GM18951 (cell line): ENCODE results near the gene C1RL.

Experiments used
- POLR2A ChIP-seq: IDR thresholded peaks from 4 replicates; pipeline ENCODE4 v1.6.1; 2011; ENCODE audit warnings: mild to moderate bottlenecking; ENCODE audit not compliant: insufficient read length, insufficient read depth; ENCODE audit errors: extremely low read depth
- in situ Hi-C: fragments of 300-500 bp; cut with MboI; formaldehyde crosslinking; loops from one replicate; pipeline ENCODE4 v1.12.0; 2022; ENCODE audit warnings: low sequenced_read_pairs, mixed read lengths, inconsistent platforms; ENCODE audit not compliant: unreplicated experiment

Gene C1RL

DNA sequence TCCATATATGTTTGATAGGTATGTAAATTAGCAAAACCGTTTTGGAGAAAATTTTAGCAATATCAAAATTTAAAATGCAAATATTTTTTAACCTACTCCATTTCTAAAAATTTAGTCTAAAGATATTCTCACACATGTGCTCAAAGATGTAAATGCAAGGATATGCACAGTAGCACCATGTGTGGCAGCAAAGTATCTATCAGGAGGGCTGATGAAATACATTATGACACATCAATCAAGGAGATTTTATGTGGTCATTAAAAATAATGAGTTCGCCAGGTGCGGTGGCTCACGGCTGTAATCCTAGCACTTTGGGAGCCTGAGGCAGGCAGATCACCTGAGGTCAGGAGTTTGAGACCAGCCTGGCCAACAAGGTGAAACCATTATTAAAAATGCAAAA is 8.8 kb downstream of the C1RL start:
- in situ Hi-C loops, result loop anchor here (10.0 kb wide), 1 partner anchor 155 kb away; the partner anchor contains the start of genes C12orf57 and RNU7-1
- TF ChIP-seq POLR2A, result no peak

GRCh38 chr12:7099290-7099996 is 9.6 kb downstream of the C1RL start:
- TF ChIP-seq POLR2A, result no peak
- in situ Hi-C loops, result no loop called here

GRCh38 chr12:7096979-7097378 is 12.0 kb downstream of the C1RL start:
- in situ Hi-C loops, result no loop called here
- no peak for TF ChIP-seq POLR2A

DNA sequence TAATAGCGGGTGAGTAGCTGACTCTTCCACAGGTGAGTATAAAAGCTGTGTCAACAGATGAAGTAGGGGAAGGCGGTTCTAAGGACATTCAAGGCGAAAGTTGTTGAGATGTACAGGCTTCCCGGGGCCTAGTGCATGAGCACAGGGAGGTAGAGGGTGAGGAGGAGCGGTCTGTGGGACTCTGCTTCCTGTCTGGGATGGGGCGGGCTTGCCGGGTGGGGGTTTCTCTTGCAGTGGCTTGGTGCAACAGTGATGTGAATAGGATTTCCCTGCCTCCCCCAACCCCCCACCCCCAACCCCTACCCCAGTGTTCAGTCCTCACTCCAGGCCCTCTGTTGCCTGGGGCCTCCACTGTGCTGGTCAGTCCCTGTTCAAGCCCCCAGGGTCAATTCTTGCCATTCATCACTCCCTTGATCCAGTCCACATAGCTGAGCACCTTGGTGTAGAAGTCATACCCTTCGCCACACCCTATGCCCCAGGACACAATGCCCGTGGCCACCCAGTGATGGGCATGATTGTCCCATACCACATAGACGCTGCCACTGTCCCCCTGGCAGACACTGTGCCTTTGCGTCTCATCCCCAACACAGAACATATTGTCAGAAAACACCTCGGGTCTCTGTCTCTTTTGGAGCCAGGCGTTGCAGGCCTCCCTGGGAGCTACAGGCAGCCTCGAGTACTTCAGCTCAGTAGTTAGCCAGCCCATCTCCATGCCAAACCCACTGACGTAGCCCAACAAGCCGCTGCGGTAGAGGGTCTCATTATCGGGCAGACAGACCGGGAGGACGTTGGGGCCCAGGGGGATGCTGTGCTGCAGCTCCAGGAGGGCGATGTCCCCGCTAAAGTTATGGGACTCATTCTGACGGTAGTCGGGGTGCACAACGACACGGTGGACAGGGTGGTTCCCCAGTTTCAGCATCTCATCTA is 12.7 kb downstream of the C1RL start:
- in situ Hi-C loops, result no loop called here
- TF ChIP-seq POLR2A, result no peak

GRCh38 chr12:7093892-7094291 is 15.1 kb downstream of the C1RL start:
- TF ChIP-seq POLR2A, result no peak
- in situ Hi-C loops, result no loop called here

GRCh38 chr12:7093486-7093885 is 15.5 kb downstream of the C1RL start:
- in situ Hi-C loops, result no loop called here
- no peak for TF ChIP-seq POLR2A

DNA sequence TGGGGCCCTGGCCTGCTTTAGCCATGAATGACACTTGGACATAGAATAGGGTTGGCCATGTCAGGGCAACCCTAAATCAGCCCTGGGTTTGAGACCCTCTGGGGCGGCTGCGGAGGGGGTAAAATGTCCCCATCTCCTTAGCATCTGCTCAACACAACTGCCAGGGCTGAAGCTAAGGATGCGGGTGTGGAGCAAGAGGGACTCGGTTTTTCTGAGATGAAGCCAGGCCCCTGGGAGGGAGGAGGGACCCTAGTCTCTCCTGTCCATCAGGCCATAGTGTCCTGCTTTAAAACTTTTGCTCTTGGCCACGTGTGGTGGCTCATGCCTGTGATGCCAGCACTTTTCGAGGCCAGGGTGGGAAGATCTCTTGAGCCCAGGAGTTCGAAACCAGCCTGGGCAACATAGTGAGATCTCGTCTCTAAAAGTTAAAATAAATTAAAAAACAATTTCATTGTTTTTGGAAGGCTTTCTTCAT is 16.0 kb downstream of the C1RL start:
- TF ChIP-seq POLR2A, result no peak
- in situ Hi-C loops, result no loop called here

DNA sequence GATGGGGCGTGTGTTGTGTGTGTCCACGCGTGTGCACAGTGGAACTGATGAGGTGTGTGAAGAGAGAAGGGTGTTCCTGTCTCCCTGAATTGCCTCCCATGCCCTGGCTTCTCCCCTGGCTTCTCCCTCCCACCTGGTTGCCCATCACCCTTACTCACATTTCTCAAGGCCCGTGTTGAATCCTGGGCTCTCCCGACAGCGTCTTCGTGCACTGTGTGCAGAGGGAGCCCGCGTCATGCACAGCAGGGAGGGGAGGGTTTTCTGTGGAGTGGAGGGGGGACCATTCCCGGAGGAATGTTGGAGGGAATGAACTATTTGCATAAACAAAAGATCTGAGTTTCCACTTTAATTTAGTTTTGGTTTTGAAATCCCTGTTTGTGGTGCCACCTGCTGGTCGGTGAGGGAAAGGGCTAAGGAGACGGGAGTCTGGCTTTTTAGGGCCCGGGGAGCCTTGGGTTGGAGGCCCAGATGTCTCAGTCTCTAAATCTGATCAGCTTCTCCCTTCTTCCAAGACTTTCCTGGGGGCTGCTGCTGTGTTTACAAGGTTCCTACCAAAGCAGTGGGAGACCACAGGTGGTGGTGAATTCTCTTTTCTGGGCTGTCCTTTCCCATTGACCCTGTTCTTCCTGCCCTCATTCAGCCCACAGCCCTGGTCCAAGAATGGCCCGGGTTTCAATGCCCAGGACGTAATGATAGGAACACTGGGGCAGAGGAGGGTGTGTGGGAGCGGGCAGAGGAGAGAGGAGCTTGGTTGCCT is 16.6 kb downstream of the C1RL start, which contains the start of gene C1R:
Gene C1R, minus strand, starts transcription at position 217 of the 757 bp plus-strand sequence. Its CDS starts 57 bp downstream, at position 160.
- TF ChIP-seq POLR2A, result no peak
- in situ Hi-C loops, result no loop called here

- in situ Hi-C loops, result no loop called here
- no peak for TF ChIP-seq POLR2A
Observed at GRCh38 chr12:7091660-7092228, 17.3 kb downstream of the C1RL start.

DNA sequence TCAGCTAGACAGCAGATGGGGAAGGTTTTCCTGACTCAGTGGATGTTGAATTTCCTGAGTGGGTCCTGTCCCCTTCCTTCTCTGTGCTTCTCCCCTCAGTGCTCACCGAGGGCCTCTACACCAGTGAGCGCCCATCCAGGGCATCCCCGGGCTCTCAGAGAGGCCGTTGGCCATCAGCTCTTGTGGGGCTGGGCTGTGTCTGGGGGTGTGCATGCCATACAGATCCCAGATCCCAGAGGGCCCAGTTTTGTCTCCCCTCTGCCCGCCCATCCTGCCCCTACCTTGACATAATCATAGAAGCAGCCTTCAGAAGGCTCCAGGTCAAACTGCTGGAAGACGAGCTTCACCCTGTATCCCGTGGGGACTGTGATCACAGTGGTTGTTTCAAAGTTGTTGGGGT is 17.8 kb downstream of the C1RL start:
- in situ Hi-C loops, result no loop called here
- TF ChIP-seq POLR2A, result no peak

GRCh38 chr12:7090222-7090998 is 18.6 kb downstream of the C1RL start:
- in situ Hi-C loops, result no loop called here
- no peak for TF ChIP-seq POLR2A
